Measurements from ENCODE around the gene GRB2.
A peak's percentile ranks its signal among the peaks of the same experiment; 100 is the strongest.

The GRB2 gene

DNA sequence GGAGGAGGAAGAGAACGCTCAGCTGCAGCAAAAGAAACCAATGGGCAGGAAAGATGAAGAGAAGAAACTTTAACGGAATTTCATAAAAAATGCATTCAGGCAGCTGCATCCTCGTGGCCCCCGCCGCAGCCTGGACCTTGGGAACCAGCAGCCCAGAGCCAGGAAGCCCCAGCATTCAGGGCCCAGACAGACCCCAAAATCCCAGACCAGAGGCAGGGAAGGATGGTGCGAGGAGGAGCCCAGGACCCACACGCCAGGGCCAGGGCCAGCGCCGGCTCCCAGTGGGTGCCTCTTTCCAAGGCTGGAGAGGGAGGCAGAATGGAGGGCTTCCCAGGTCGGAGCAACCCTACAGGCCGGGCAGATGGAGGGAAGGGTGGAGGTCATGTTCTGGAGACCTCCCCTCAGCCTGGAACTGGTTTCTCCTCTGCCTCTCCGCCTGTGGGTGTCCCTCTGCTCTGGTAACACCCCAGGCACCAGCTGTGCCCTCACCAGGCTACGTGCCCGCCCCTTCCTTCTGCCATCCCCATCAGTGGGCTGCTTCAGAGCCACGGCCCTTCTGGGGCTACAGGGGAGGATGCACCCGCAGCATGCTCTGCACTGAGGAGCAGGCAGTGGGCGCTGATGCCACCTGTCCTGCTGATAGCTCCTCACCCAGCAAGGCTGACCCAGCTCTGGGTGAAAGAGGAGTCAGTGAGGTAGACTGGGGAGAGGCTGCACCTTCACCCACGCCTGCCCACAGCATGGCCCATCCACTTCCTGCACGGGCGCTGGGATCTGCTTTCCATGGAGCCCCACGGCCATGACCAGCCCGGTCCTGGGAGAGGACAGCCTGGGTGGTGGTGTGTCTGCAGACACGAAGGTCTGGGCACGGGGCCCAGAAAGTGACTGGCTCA lies 133.3 kb downstream of the GRB2 start:
- no peak for DNase-seq

GRCh38 chr17:75271233-75271954 lies 134.1 kb downstream of the GRB2 start:
- peak; percentile 85 for DNase-seq

DNA sequence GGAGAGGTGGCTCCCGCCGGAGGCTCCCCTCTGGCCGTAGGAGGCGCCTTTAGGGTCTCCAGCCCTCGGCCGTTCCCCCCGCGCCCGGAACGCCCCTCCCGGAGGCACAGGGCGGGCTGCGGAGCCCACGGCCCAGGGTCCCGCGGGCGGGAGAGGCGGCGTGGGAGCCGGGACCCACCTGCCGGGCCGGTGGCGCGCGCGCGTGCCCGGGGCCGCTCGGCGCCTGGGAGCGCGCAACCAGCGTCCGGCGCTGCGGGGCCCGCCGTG lies 134.6 kb downstream of the GRB2 start, which contains the start of gene MIF4GD:
TSS of gene MIF4GD (minus strand) at position 266 of the 267 bp plus-strand sequence. CDS start 1,036 bp downstream, outside the sequence.
- no peak for DNase-seq

DNA sequence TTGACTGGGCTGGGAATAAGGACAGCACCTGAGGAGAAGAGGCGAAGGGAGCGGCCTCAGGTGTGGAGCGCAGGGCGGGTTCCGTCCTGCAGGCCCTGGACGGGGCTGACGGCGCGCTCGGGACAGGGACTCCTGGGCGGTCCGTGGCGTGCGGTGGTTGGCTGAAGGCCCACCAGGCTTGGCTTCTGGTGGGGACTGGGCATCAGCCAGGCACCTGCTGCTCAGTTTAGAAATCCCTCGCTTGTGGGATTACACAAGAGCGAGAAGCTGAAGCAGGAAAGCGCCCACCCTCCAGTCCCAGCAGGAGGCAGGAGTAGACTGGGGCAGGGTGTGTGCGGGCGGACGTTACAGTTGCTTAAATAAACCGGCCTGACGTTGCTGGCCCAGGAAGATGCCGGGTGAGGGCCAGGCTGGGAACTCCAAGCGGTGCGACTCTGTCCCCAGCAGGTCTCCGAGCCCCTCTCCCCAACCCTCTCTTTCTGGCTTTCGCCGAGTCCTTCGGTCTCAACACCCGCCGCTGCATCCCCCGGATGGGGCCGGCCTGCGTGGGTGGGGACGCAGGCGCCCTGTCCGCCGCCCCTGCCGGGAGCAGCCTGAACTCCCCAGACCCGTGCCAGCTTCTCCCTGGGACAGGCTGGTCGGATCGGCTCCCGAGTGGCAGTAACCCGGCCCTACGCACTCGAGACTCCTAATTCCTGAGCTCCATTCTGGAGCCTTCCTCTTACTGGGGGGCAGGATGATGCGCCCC lies 135.1 kb downstream of the GRB2 start:
- DNase-seq, result peak; percentile 38

- no peak for DNase-seq
These were observed 135.6 kb downstream of the GRB2 start for GRCh38 chr17:75269844-75270217.
